ENCODE data around the gene XRCC1.
A peak's percentile ranks its signal among the peaks of the same experiment; 100 is the strongest.
"Not testable (repeated sequence)": the region's sequence is repeated elsewhere in the genome, so short reads cannot be mapped to it uniquely, and the experiment has no call there.

XRCC1 gene

GRCh38 chr19:43574424-43575155 is 737 bp downstream of the XRCC1 start:
- no peak for DNase-seq

- no peak for DNase-seq
Measured at GRCh38 chr19:43572171-43572588, 3.1 kb downstream of the XRCC1 start.

GRCh38 chr19:43570174-43570791 is 5.0 kb downstream of the XRCC1 start:
- DNase-seq = no peak

GRCh38 chr19:43569657-43570056 is 5.7 kb downstream of the XRCC1 start:
- no peak for DNase-seq

- no peak for DNase-seq
Measured at GRCh38 chr19:43564800-43565199, 10.5 kb downstream of the XRCC1 start.

GRCh38 chr19:43563816-43564457 is 11.4 kb downstream of the XRCC1 start:
- no peak for DNase-seq

GRCh38 chr19:43562698-43563241 is 12.6 kb downstream of the XRCC1 start:
- peak; percentile 92 for DNase-seq

- DNase-seq = no peak
Measured at GRCh38 chr19:43562226-43562697, 13.1 kb downstream of the XRCC1 start.

GRCh38 chr19:43561139-43561970 is 14.0 kb downstream of the XRCC1 start:
- DNase-seq = no peak

GRCh38 chr19:43560687-43561086 is 14.6 kb downstream of the XRCC1 start:
- peak; percentile 20 for DNase-seq

GRCh38 chr19:43555185-43555770 is 20.0 kb downstream of the XRCC1 start:
- peak; percentile 82 for DNase-seq

- DNase-seq = no peak
Measured at GRCh38 chr19:43554317-43554895, 20.9 kb downstream of the XRCC1 start.

GRCh38 chr19:43553656-43554055 is 21.7 kb downstream of the XRCC1 start:
- no peak for DNase-seq

GRCh38 chr19:43552616-43553015 is 22.7 kb downstream of the XRCC1 start:
- DNase-seq = no peak

- no peak for DNase-seq
Measured at GRCh38 chr19:43552198-43552450, 23.2 kb downstream of the XRCC1 start.

GRCh38 chr19:43551399-43552197 is 23.7 kb downstream of the XRCC1 start:
- DNase-seq = no peak

- no peak for DNase-seq
Measured at GRCh38 chr19:43548706-43549105, 26.6 kb downstream of the XRCC1 start.

- not testable (repeated sequence) for DNase-seq
Measured at GRCh38 chr19:43547926-43548325, 27.4 kb downstream of the XRCC1 start.

- no peak for DNase-seq
Measured at GRCh38 chr19:43546581-43546980, 28.7 kb downstream of the XRCC1 start.

GRCh38 chr19:43545981-43546380 is 29.3 kb downstream of the XRCC1 start:
- DNase-seq = no peak

- no peak for DNase-seq
Measured at GRCh38 chr19:43545276-43545675, 30.1 kb downstream of the XRCC1 start.

Data from CD4-positive, alpha-beta T cell treated with Interferon gamma for 1 hour (primary cell).